Aorta (tissue), 5 donors: Measurements from ENCODE around the gene PDE10A. TPM values are rescaled to one million over a fixed set of nuclear protein-coding genes. Genes with fewer than 3 reads are reported as not detected.

Source experiments
- ATAC-seq: fragments of 200-7000 bp; cut with Tn5 transposase; one replicate; pipeline ENCODE4 v1.9.1; 2022; ENCODE audit warnings: moderate library complexity; ENCODE audit not compliant: low FRiP score
- DNase-seq, 2 donors: peaks; one replicate each; pipeline ENCODE4 v3.0.0-alpha.2; 2020
- H3K27ac ChIP-seq, 2 donors: one replicate each; pipeline ENCODE4 v1.5.1; 2013; ENCODE audit warnings: low read length in 2 of 2, mild to moderate bottlenecking in 2 of 2, moderate library complexity in 2 of 2, control low read depth in 1 of 2, inconsistent platforms in 1 of 2, low read depth in 1 of 2
- H3K27me3 ChIP-seq, 2 donors: one replicate each; pipeline ENCODE4 v1.6.1; 2013; ENCODE audit warnings: control low read depth in 1 of 2, low read length in 1 of 2, mild to moderate bottlenecking in 1 of 2, moderate library complexity in 1 of 2; ENCODE audit not compliant: insufficient read depth in 2 of 2, control insufficient read depth in 1 of 2
- H3K36me3 ChIP-seq, 2 donors: one replicate each; pipeline ENCODE4 v1.6.1; 2013; ENCODE audit warnings: control low read depth in 1 of 2, low read length in 1 of 2, mild to moderate bottlenecking in 1 of 2; ENCODE audit not compliant: insufficient read depth in 2 of 2, control insufficient read depth in 1 of 2
- H3K4me1 ChIP-seq, 2 donors: one replicate each; pipeline ENCODE4 v1.6.1; 2013; ENCODE audit warnings: low read length in 2 of 2, control low read depth in 1 of 2, mild to moderate bottlenecking in 1 of 2, moderate library complexity in 1 of 2; ENCODE audit not compliant: insufficient read depth in 2 of 2, control insufficient read depth in 1 of 2
- H3K4me3 ChIP-seq, 2 donors: one replicate each; pipeline ENCODE4 v1.5.1; 2013; ENCODE audit warnings: low read length in 2 of 2, control low read depth in 1 of 2, mild to moderate bottlenecking in 1 of 2
- H3K9me3 ChIP-seq: one replicate; pipeline ENCODE4 v1.6.1; 2013; ENCODE audit warnings: mild to moderate bottlenecking, low read length; ENCODE audit not compliant: control insufficient read depth
- WGBS, 2 donors: extraction: QIAGEN DNeasy Blood & Tissue Kit; methylation state at CpG; one replicate each; pipeline ENCODE4 v1.1.7; 2013; 5-methylcytosine and 5-hydroxymethylcytosine counted together
- intact Hi-C, 2 donors: fragments of 100-400 bp; cut with DNase I; formaldehyde crosslinking; loops; one replicate each; pipeline versions ENCODE4 v1.14.2 to v1.15.0; 2022
- polyA plus RNA-seq, 2 donors: library from polyadenylated mRNA; stranded (reverse); fragments of 200-250 nt; gene quantifications; one replicate each; pipeline ENCODE4 v1.2.3, GENCODE V29; 2013
- total RNA-seq, 2 donors: library from RNA; stranded (reverse); fragmentation: NEBNext Ultra II Directional; extraction: Animal tissue kit (Norgen Biotek cat#: 25700); gene quantifications; one replicate each; pipeline ENCODE4 v1.2.1, GENCODE V29; 2021
- donor health status: healthy with polysubstance abuse.
- donor health status: Bipolar disorder and iron deficiency.
- donor health status: DM: no; HTN: no; CAD: no.
- donor health status: DM: no; HTN: no; CAD: no.
- donor health status: DM: yes; HTN: yes; CAD: no.

The PDE10A gene
- total and polyA plus RNA-seq, 4 donors, result 0.75 to 17.1 (median 6.2) TPM

DNA sequence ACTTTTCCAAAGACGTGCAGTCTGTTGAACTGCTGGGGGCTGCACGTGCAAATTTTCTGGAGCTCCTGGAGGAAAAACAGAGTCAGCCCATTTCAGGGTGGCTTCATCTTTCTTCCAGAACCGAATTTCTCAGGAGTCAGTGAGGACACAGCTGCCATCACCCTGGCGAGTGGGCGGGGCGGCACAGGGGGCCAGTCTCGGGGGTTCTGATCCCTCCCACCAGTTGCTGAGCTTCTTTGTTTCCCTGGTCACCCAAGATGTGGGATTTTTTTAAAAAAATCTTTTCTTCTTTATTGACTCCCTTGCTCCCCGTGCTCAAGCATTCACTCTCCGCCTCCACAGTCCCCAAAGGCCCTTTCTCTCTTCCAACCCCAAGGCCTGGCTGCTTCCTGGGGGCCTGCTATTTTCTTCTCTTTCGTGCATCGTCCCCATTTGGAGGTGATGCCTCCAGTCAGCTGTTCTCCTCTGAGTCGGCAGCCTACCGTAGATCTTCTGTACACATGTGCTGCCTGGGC is 362.6 kb downstream of the PDE10A start:
- H3K4me1 ChIP-seq, result no peaks in the 10 kb centered on the region
- no peaks in the 10 kb centered on the region for H3K9me3 ChIP-seq
- H3K27ac ChIP-seq, result no peak overlapping the region
- intact Hi-C loops, result no loop called here
- H3K36me3 ChIP-seq, result no peaks in the 10 kb centered on the region
- ATAC-seq, result no peak
- H3K27me3 ChIP-seq, result no peaks in the 10 kb centered on the region
- 70 to 71% methylated on average over 13 of the region's 13 CpGs for WGBS, 2 donors
- H3K4me3 ChIP-seq, result no peak overlapping the region
- no peak for DNase-seq

DNA sequence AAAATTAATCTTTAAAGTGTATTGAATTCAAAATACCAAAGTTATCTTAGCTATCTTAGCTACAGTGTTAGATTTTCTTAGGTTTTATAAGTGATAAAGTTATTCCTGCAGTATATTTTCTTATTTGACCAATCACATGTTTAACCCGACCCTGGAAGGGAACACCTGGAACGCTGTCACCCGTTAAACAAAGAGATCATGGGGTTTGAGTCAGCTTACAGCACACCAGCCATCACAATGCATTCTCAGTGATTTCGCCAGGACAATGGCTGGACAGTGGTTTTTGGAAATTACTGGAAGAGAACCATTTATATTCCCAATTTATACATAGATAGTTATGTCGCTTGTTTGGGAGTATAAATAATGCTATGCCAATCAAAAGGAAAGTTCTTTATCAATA is 364.2 kb downstream of the PDE10A start:
- DNase-seq, result no peak
- ATAC-seq, result no peak
- intact Hi-C loops, result no loop called here
- WGBS, 2 donors, result 87 to 88% methylated on average over 5 of the region's 5 CpGs
- H3K27ac ChIP-seq, result no peak overlapping the region
- H3K27me3 ChIP-seq, result no peaks in the 10 kb centered on the region
- no peaks in the 10 kb centered on the region for H3K36me3 ChIP-seq
- no peaks in the 10 kb centered on the region for H3K4me1 ChIP-seq
- H3K4me3 ChIP-seq, result no peak overlapping the region
- H3K9me3 ChIP-seq, result no peaks in the 10 kb centered on the region

DNA sequence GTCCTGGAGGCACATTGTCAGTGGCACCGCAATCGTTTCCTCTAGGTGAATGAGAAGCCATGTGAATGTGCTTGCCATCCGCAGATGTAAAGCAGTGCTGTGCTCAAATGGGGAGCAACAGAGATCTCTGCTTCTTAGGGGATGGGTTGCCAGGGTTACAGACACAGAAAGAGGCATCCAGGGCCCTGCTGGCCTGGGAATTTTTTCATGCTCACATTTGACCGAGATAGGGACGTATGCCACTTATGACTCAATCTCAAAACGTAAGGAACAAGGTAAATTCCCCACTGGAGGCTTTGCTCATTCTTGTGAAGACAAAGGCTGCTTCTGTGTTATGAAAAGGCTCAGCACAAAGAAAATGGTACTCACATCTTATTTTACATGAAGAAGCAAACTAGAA is 364.6 kb downstream of the PDE10A start:
- H3K4me3 ChIP-seq, result no peak overlapping the region
- no peak for DNase-seq
- intact Hi-C loops, result no loop called here
- H3K27ac ChIP-seq, result no peak overlapping the region
- no peak for ATAC-seq
- no peaks in the 10 kb centered on the region for H3K27me3 ChIP-seq
- WGBS, 2 donors, result 69 to 72% methylated on average over 6 of the region's 6 CpGs
- no peaks in the 10 kb centered on the region for H3K36me3 ChIP-seq
- H3K4me1 ChIP-seq, result no peaks in the 10 kb centered on the region
- H3K9me3 ChIP-seq, result no peaks in the 10 kb centered on the region

DNA sequence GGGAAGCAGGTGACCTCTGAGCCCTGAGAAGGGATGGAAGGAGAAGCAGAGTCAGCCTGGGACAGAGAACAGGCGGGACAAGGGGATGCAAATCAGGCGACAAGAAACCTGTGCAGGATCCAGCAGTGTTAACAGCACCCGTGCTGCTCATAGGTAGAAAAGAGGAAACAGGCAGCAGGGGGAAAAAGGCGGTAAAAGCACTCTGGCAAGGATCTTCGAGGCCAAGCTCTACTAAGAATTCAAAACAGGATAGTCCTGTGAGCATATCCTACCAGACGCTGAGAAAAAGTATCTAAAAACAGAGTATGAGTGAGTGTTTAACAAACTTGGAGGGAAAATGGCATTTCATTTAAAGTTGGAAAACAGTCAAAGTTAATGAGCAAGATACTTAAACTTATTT is 370.4 kb downstream of the PDE10A start:
- H3K36me3 ChIP-seq, result no peaks in the 10 kb centered on the region
- ATAC-seq (no peak), DNase-seq (no peak)
- no peaks in the 10 kb centered on the region for H3K4me1 ChIP-seq
- no peaks in the 10 kb centered on the region for H3K27me3 ChIP-seq
- no peak overlapping the region for H3K4me3 ChIP-seq
- no peak overlapping the region for H3K27ac ChIP-seq
- peaks cover 3% of the 10 kb centered on the region for H3K9me3 ChIP-seq
- 70 to 71% methylated on average over 6 of the region's 6 CpGs for WGBS, 2 donors
- intact Hi-C loops, result no loop called here
